ENCODE data around the gene LSMEM2. TPM values are rescaled to one million over a fixed set of nuclear protein-coding genes. Genes with fewer than 3 reads are reported as not detected.

LSMEM2 gene
- polyA plus RNA-seq, 6 donors from 2014 or later, result 0.19 TPM; not detected in 5

DNA sequence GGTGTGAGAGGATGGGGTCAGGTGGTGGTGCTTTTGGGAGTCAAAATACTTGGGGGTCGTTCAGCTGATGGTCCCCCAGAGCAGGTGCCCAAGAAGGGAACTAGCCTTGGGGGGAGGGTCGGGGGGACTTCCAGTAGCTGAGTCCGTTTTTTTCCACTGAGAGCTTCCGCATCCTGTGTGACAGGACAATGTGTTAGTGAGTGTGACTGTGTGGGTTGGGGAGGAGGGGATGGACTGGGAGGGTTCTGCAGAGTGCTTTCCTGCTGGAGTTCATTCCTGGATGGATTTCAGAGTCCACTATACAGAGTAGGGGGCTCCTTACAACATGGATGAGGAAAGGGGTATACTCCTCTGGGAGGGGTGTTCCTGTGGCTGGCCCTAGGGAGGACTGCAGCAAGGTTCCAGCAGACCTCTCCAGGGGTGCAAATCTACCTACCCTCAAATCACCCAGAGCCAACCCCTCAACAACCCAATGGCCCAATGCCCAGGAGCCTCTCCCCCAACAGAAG is 44.3 kb downstream of the LSMEM2 start:
- H3K4me3 Mint-ChIP-seq, result peak overlapping the region; percentile 15 to 88 (median 64)
- no peaks in the 10 kb centered on the region for H3K27me3 Mint-ChIP-seq
- DNase-seq, result no peak
- no peaks in the 10 kb centered on the region for H3K36me3 Mint-ChIP-seq
- no peaks in the 10 kb centered on the region for H3K9me3 Mint-ChIP-seq
- H3K4me1 Mint-ChIP-seq, result peaks cover 36 to 57% (median 51%) of the 10 kb centered on the region in 3 donors
- H3K27ac Mint-ChIP-seq, result peak overlapping the region in 3 of 6 donors; percentile 57 to 69 (median 66)
- no peak for ATAC-seq (ENCODE audit: low read depth in 2 of 2)

DNA sequence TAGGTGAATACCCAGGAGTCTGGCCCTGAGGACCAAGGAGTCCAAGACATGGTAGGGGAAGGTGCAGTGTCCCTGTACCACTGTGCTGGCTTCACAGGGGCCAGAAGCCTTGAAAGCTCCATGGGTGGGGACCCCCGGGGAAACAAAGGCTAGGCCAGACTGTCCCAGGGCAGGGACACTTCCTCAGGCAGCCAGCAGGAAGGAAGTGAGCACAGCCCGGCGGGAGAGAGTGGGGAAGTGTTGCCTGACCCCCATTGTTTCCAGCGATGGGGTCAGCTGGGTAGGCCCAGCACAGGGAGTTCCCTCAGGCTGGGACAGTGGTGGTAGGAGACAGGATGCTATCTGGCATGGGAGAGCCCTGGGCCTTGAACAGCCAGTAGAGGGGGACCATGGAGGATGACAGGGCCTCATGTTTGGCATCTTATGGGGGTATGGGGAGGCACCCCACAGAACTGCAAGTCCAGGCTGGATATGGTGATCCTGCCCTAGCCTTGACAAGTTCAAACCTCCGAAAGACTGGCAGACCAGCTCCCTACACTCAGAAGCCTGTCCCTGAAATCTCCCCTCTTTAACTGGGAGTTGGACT is 44.8 kb downstream of the LSMEM2 start:
- no peaks in the 10 kb centered on the region for H3K27me3 Mint-ChIP-seq
- H3K9me3 Mint-ChIP-seq, result no peaks in the 10 kb centered on the region
- DNase-seq, result no peak
- no peaks in the 10 kb centered on the region for H3K36me3 Mint-ChIP-seq
- H3K27ac Mint-ChIP-seq, result peak overlapping the region in 3 of 6 donors; percentile 27 to 69 (median 47)
- peak overlapping the region in 1 of 8 donors; percentile 87 for H3K4me3 Mint-ChIP-seq
- peaks cover 33 to 58% (median 49%) of the 10 kb centered on the region in 3 donors for H3K4me1 Mint-ChIP-seq
- no peak for ATAC-seq (ENCODE audit: low read depth in 2 of 2)

DNA sequence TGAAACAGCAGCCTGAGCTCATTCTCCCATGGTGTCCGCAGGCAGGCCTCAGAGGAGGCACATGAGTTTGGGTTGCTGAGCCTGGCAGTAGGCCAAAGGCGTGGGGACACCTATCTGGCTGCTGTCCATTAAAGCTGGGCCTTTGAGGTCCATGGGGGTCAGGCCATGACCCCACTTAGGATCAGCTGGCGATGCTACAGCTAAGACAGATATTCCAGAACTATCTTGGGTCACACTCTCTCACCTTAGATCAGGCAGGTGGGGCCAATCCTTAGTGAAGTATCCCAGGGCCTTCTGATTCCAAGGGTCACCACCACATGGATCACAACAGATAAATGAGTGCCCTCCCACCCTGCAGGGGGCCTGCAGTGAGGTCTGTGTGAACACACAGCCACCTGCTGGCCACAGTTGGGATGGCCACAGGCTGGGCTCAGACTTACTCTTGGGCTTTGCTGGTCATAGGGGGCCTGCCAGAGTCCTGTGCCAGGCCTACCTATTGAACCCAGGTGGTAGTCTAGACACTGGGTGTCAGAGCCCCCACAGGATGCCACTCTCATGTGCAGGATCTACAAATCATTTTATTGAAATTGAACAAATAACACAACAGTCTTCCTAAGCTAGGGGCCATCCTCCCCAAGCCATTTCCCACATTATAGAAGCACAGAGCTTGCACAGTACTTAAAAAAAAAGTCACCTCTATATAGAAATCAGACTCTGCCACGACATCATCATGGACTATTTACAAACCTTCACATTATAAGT is 45.6 kb downstream of the LSMEM2 start:
- Mint-ChIP-seq H3K27ac (peak overlapping the region in 3 of 6 donors; percentile 39 to 78 (median 72)), H3K9me3 (no peaks in the 10 kb centered on the region), H3K27me3 (no peaks in the 10 kb centered on the region), H3K4me1 (peaks cover 25 to 52% (median 46%) of the 10 kb centered on the region in 3 donors), H3K4me3 (peak overlapping the region in 3 of 8 donors; percentile 29 to 89 (median 50)), H3K36me3 (no peaks in the 10 kb centered on the region)
- DNase-seq (peak; percentile 60), ATAC-seq (ENCODE audit: low read depth in 2 of 2) (peak in 1 of 2 donors; percentile 10)

DNA sequence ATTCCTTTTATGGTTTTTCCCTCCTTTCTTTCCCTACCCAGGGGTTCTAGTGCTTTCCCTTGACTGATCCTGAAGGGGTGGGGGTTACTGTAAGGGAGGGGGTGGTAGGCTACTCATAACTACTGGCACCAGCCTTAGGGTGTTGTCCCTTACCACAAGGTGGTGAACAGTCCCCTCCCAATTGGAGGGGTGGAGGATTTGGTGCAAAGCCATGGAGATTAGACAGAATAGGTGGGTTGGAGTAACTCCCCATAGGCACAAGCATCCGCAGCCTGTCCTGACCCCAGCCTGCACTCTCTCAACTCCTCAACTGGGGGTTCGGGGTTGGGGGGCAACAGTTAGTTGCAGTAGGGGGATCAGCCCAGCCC is 46.2 kb downstream of the LSMEM2 start:
- ATAC-seq (ENCODE audit: low read depth in 2 of 2), result no peak
- DNase-seq, result no peak
- Mint-ChIP-seq H3K36me3 (no peaks in the 10 kb centered on the region), H3K27ac (peak overlapping the region in 4 of 6 donors; percentile 14 to 78 (median 70)), H3K9me3 (no peaks in the 10 kb centered on the region), H3K4me3 (peak overlapping the region in 4 of 8 donors; percentile 23 to 89 (median 63)), H3K27me3 (no peaks in the 10 kb centered on the region), H3K4me1 (peaks cover 23 to 48% (median 46%) of the 10 kb centered on the region in 3 donors)

DNA sequence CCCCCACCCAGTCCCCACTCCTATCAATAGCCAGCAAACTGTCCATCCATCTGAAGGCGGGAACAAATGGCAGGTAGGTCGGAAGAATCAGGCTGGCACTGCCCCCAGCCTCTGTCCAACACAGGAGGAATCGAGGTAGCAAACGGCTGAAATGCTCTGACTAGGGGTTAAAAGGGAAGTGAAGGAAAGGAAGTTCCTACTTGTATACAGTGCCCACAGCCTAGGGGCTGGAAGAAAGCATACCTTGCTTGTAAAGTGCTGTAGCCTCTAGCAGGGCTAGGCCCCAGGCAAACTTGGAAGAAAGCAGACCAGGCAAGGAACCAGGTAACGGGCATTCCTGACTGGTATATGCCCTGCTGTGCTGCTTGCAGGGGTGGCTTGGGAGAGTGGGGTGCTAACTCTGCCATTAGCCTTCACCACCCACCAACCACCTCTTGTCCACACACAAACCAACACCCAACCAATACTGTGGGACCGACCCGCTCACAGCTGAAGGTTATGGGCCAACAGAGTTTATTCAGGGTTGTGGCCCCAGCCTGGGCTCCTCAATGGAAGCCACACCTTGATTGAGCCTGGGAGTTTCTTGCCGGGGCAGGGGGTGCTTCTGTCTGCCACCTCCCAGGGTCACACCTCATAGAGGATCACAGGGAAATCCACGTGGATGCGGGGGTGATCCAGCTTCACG is 46.8 kb downstream of the LSMEM2 start:
- H3K27me3 Mint-ChIP-seq, result no peaks in the 10 kb centered on the region
- H3K4me1 Mint-ChIP-seq, result peaks cover 17 to 43% (median 41%) of the 10 kb centered on the region in 3 donors
- peak overlapping the region in 6 of 8 donors; percentile 23 to 93 (median 86) for H3K4me3 Mint-ChIP-seq
- no peak for DNase-seq
- H3K36me3 Mint-ChIP-seq, result no peaks in the 10 kb centered on the region
- H3K9me3 Mint-ChIP-seq, result no peaks in the 10 kb centered on the region
- no peak for ATAC-seq (ENCODE audit: low read depth in 2 of 2)
- peak overlapping the region in 2 of 6 donors; percentile 67 to 89 for H3K27ac Mint-ChIP-seq

DNA sequence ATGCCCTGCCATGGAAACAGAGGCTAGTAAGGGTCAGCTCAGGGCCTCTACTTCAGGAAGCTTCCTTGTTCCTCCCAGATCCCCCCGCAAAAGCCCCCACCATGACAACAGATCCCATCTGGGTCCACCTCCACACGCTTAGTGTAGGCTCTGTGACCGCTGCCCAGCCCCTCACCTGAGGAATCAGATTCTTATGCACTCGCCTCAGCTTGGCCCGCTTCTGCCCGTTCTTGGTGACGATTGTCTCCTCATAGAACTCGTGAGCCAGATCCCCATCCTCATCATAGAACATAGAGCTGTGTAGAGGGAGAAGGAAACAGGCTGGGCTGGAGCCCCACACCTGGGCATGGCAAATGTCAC is 47.3 kb downstream of the LSMEM2 start:
- peak overlapping the region in 6 of 8 donors; percentile 29 to 93 (median 86) for H3K4me3 Mint-ChIP-seq
- ATAC-seq (ENCODE audit: low read depth in 2 of 2), result no peak
- no peaks in the 10 kb centered on the region for H3K9me3 Mint-ChIP-seq
- no peaks in the 10 kb centered on the region for H3K27me3 Mint-ChIP-seq
- H3K27ac Mint-ChIP-seq, result peak overlapping the region in 1 of 6 donors; percentile 89
- H3K36me3 Mint-ChIP-seq, result no peaks in the 10 kb centered on the region
- peaks cover 16 to 41% (median 39%) of the 10 kb centered on the region in 3 donors for H3K4me1 Mint-ChIP-seq
- no peak for DNase-seq

DNA sequence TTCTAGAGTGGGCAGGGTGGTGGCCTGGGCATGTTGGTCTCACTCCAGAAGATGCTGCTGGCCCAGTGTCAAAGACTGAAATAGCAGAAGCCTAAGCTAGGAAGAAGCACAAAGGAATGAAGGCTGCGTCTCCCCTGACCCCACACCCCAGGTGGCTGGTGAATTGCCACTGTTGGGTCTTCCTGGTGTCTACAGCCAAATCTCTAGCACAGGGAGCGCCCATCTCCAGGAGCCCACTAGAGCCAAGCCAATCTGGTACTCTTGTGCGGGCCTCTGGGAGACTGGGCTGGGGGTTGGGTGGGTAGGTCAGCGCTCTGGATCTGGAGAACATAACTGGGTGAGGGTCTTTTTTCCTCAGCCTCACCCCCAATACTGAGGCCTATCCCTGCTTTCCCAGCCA is 48.2 kb downstream of the LSMEM2 start:
- DNase-seq, result no peak
- Mint-ChIP-seq H3K4me1 (peaks cover 16 to 39% (median 39%) of the 10 kb centered on the region in 3 donors), H3K4me3 (peak overlapping the region; percentile 82 to 97 (median 92)), H3K9me3 (no peaks in the 10 kb centered on the region), H3K27me3 (no peaks in the 10 kb centered on the region), H3K36me3 (no peaks in the 10 kb centered on the region), H3K27ac (peak overlapping the region in 4 of 6 donors; percentile 20 to 89 (median 55))
- ATAC-seq (ENCODE audit: low read depth in 2 of 2), result no peak

DNA sequence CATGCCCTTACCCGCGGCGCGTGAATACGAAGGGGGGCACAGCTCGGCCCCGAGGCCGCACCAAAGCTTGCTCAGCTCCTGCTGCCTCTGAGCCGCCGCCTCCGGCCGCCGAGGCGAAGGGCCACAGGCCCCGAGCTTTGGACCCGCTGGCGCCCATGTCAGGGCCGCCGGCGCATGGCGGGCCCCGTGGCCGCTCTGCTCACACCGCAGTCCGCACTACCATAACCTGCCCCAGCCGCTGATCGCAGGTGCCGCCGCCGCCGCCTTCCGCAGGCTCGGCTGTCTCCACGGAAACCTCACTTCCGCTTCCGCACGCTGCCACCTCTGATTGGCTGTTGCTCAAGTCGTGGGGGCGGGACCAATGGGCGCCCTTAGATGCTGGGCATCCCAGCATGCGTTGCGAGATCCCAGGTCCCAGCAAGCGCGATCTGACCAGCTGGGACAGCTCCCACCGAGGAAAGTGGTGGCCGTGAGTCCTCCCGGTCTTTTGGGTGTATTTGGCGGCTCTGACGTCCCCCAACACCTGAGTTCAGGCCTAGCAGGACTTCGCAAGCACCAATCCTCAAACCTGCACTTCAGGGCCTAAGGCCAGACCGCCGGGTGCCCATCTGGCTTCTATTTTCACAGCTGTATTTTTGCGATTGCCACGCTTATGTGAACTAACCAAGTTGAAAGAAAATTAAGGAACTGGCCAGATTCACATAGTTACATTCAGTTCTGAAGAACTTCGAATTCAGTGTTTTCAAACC is 49.2 kb downstream of the LSMEM2 start, which contains the start of gene TUSC2:
TSS of gene TUSC2 (minus strand) at position 281 of the 749 bp plus-strand sequence. CDS start at position 157, 124 bp downstream.
- Mint-ChIP-seq H3K27ac (peak within 1 kb of the TSS; percentile 42 to 94 (median 90)), H3K36me3 (no peaks in the 10 kb centered on the region), H3K27me3 (no peaks in the 10 kb centered on the region), H3K4me3 (peak within 1 kb of the TSS; percentile 82 to 97 (median 92)), H3K4me1 (peaks cover 16 to 42% (median 30%) of the 10 kb centered on the region in 3 donors), H3K9me3 (no peaks in the 10 kb centered on the region)
- DNase-seq, result peak; percentile 92
- peak; percentile 94 to 96 for ATAC-seq (ENCODE audit: low read depth in 2 of 2)

DNA sequence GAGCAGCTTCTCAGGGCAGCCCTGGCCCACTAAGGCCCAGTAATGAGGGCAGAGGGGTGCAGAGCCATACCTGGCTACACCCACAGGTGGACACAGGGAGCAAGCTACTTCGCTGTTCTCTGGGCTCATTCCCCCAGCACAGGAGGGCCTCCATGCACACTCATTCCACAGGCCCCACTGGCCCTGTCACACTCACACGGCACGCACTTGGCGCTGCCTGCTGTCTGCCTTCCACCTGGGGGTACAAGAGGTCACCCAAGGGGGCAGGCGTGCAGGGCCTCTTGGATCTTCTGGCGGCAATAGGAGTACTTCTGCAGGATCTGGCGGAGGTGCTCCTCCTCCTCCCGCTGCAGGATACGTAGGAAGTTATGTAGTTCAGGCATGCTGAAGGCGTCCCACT is 51.4 kb downstream of the LSMEM2 start:
- peak overlapping the region in 2 of 8 donors; percentile 15 to 68 for H3K4me3 Mint-ChIP-seq
- H3K27ac Mint-ChIP-seq, result peak overlapping the region in 3 of 6 donors; percentile 24 to 64 (median 60)
- no peak for ATAC-seq (ENCODE audit: low read depth in 2 of 2)
- no peaks in the 10 kb centered on the region for H3K36me3 Mint-ChIP-seq
- H3K27me3 Mint-ChIP-seq, result no peaks in the 10 kb centered on the region
- DNase-seq, result no peak
- H3K4me1 Mint-ChIP-seq, result peaks cover 17 to 44% (median 33%) of the 10 kb centered on the region in 3 donors
- H3K9me3 Mint-ChIP-seq, result no peaks in the 10 kb centered on the region

DNA sequence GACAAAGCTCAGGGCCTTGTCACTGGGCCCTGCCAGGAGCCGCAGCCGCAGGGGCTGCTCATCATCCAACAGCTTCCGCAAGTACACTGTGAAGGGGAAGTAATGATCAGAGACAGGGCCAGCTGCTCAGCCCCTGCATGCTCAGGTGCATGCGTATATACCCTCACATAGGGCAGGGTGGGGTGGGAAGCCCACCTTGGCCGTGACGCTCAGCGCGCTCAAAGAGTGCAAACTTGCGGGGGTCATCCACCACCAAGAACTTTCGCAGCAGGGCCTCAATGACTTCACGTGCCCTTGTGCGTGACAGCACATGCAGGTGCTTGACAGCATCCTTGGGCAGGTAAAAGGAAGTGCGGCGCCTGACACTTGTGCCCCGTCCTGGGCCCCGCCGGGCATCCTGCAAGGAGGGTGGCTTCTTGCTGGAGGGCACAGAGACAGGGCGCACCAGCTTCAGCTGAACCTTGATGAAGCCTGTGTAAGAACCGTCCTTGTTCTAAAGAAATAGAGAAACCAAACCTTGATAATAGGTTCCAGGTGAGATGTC is 52.5 kb downstream of the LSMEM2 start:
- no peaks in the 10 kb centered on the region for H3K36me3 Mint-ChIP-seq

DNA sequence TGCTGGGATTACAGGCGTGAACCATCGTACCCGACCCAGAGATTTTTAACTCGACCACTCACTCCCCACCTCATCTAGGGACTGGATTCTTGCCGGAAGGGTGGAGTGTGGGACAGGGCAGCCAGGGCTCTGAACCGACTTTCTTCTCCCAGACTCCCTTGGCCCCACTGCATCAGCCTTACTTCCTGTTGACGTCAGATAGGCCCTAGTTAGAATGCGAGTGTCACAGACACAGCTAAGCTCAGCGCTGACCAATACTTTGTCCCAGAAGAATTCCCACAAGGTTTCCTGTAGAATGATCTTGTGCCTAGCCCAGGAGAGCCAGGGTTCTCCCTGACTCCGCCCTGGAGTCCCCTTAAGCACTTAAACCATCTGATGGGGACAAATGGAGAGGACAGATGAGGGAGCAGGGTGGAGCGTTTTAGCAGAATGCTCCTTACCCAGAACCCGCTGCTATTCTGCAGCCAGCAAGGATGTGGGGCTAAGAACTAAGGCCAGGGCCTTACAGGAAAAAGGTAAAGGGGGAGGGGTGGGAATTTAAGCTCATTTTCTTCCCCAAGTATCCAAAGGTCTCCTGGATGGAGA is 54.9 kb downstream of the LSMEM2 start:
- Mint-ChIP-seq H3K27ac (peak overlapping the region in 2 of 6 donors; percentile 51 to 64), H3K27me3 (no peaks in the 10 kb centered on the region), H3K36me3 (no peaks in the 10 kb centered on the region), H3K9me3 (no peaks in the 10 kb centered on the region), H3K4me1 (peaks cover 27 to 48% (median 42%) of the 10 kb centered on the region in 3 donors), H3K4me3 (peak overlapping the region in 1 of 8 donors; percentile 81)
- ATAC-seq (ENCODE audit: low read depth in 2 of 2) (no peak), DNase-seq (no peak)

More for the DNA sequence above, 52.5 kb downstream of the LSMEM2 start:
- ATAC-seq (ENCODE audit: low read depth in 2 of 2) (no peak), DNase-seq (no peak)
- Mint-ChIP-seq H3K4me3 (no peak overlapping the region), H3K9me3 (no peaks in the 10 kb centered on the region), H3K27me3 (no peaks in the 10 kb centered on the region), H3K4me1 (peaks cover 19 to 52% (median 38%) of the 10 kb centered on the region in 3 donors), H3K27ac (peak overlapping the region in 2 of 6 donors; percentile 33 to 57)

All from naive B cell (primary cell).